ENCODE results near the gene ZBED4.
"Not testable (repeated sequence)": the region's sequence is repeated elsewhere in the genome, so short reads cannot be mapped to it uniquely, and the experiment has no call there.

The ZBED4 gene

GRCh38 chr22:49827271-49827852 is 26.3 kb upstream of the ZBED4 start:
- DNase-seq (ENCODE audit: low read depth in 3 of 3), result no peak

GRCh38 chr22:49827853-49828598 is 25.6 kb upstream of the ZBED4 start, which contains the start of gene BRD1:
BRD1 (minus strand) TSS chr22:49827873; CDS start chr22:49824317, 3,556 bp downstream.
- peak in 1 of 3 experiments; percentile 49 for DNase-seq (ENCODE audit: low read depth in 3 of 3)

GRCh38 chr22:49828599-49828965 is 25.1 kb upstream of the ZBED4 start:
- DNase-seq (ENCODE audit: low read depth in 3 of 3), result no peak

- no peak for DNase-seq (ENCODE audit: low read depth in 3 of 3)
Observed at GRCh38 chr22:49829044-49829853, 24.4 kb upstream of the ZBED4 start.

GRCh38 chr22:49833340-49834007 is 20.2 kb upstream of the ZBED4 start:
- no peak for DNase-seq (ENCODE audit: low read depth in 3 of 3)

GRCh38 chr22:49838771-49839717 is 14.6 kb upstream of the ZBED4 start:
- peak; percentile 47 to 85 (median 79) for DNase-seq (ENCODE audit: low read depth in 3 of 3)

GRCh38 chr22:49845241-49845640 is 8.4 kb upstream of the ZBED4 start:
- DNase-seq (ENCODE audit: low read depth in 3 of 3), result no peak

- DNase-seq (ENCODE audit: low read depth in 3 of 3), result no peak
Observed at GRCh38 chr22:49845666-49846459, 7.8 kb upstream of the ZBED4 start.

GRCh38 chr22:49847751-49848689 is 5.6 kb upstream of the ZBED4 start:
- no peak for DNase-seq (ENCODE audit: low read depth in 3 of 3)

GRCh38 chr22:49848690-49849160 is 4.9 kb upstream of the ZBED4 start:
- DNase-seq (ENCODE audit: low read depth in 3 of 3), result no peak

GRCh38 chr22:49849161-49850020 is 4.3 kb upstream of the ZBED4 start:
- DNase-seq (ENCODE audit: low read depth in 3 of 3), result no peak

- DNase-seq (ENCODE audit: low read depth in 3 of 3), result no peak
Observed at GRCh38 chr22:49850021-49850911, 3.4 kb upstream of the ZBED4 start.

- no peak for DNase-seq (ENCODE audit: low read depth in 3 of 3)
Observed at GRCh38 chr22:49850959-49851802, 2.5 kb upstream of the ZBED4 start.

GRCh38 chr22:49852568-49852897 is 1.1 kb upstream of the ZBED4 start:
- DNase-seq (ENCODE audit: low read depth in 3 of 3), result not testable (repeated sequence)

- DNase-seq (ENCODE audit: low read depth in 3 of 3), result no peak
Observed at GRCh38 chr22:49853981-49854831, 562 bp downstream of the ZBED4 start.

Data from stimulated activated CD4-positive, alpha-beta T cell treated with anti-CD3 and anti-CD28 coated beads, TNF-alpha, amount 100 ng/mL, for 4 hours (primary cell).